ENCODE results near the gene QRFPR. TPM values are rescaled to one million over a fixed set of nuclear protein-coding genes. Genes with fewer than 3 reads are reported as not detected.

QRFPR gene
- total and polyA plus RNA-seq, 2 of the 4 experiments (the other 2 are of a cell fraction), result not detected

DNA sequence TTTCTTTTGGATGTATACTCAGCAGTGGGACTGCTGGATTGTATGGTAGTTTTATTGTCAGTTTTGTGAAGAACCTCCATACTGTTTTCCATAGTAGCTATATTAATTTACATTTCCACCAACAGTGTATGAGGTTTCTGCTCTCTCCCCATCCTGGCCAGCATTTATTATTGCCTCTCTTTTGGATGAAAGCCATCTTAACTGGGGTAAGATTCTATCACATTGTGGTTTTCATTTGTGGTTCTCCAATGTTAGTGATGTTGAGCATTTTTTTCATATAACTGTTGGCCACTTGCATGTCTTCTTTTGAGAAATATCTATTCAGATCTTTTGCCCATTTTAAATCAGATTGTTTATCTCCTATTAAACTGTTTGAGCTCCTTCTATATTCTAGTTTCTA is 27.6 kb downstream of the QRFPR start:
- ATAC-seq (ENCODE audit: low read depth) (no peak), DNase-seq (no peak)
- H3K36me3 ChIP-seq (ENCODE audit: control insufficient read depth, insufficient read depth, low read length), result no peaks in the 10 kb centered on the region
- H3K4ac ChIP-seq (ENCODE audit: low read depth, low read length), result no peak overlapping the region
- TF ChIP-seq FOS (IDR thresholded peaks at IDR 0.05; ENCODE audit: low read depth, low read length), result no peak
- TF ChIP-seq, protein P1, sequence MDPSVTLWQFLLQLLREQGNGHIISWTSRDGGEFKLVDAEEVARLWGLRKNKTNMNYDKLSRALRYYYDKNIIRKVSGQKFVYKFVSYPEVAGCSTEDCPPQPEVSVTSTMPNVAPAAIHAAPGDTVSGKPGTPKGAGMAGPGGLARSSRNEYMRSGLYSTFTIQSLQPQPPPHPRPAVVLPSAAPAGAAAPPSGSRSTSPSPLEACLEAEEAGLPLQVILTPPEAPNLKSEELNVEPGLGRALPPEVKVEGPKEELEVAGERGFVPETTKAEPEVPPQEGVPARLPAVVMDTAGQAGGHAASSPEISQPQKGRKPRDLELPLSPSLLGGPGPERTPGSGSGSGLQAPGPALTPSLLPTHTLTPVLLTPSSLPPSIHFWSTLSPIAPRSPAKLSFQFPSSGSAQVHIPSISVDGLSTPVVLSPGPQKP (IDR thresholded peaks at IDR 0.05; ENCODE audit: borderline replicate concordance, low read depth, low read length), result no peak
- no peak for TF ChIP-seq POLR2A (IDR thresholded peaks at IDR 0.05; ENCODE audit: low read depth, low read length)
- TF ChIP-seq, protein P2, sequence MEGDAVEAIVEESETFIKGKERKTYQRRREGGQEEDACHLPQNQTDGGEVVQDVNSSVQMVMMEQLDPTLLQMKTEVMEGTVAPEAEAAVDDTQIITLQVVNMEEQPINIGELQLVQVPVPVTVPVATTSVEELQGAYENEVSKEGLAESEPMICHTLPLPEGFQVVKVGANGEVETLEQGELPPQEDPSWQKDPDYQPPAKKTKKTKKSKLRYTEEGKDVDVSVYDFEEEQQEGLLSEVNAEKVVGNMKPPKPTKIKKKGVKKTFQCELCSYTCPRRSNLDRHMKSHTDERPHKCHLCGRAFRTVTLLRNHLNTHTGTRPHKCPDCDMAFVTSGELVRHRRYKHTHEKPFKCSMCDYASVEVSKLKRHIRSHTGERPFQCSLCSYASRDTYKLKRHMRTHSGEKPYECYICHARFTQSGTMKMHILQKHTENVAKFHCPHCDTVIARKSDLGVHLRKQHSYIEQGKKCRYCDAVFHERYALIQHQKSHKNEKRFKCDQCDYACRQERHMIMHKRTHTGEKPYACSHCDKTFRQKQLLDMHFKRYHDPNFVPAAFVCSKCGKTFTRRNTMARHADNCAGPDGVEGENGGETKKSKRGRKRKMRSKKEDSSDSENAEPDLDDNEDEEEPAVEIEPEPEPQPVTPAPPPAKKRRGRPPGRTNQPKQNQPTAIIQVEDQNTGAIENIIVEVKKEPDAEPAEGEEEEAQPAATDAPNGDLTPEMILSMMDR (conservative IDR thresholded peaks at IDR 0.05; ENCODE audit: low read depth, low read length), result no peak
- no peak for TF ChIP-seq SMC3 (IDR thresholded peaks at IDR 0.05; ENCODE audit: low read depth, low read length)
- TF ChIP-seq, protein P3, sequence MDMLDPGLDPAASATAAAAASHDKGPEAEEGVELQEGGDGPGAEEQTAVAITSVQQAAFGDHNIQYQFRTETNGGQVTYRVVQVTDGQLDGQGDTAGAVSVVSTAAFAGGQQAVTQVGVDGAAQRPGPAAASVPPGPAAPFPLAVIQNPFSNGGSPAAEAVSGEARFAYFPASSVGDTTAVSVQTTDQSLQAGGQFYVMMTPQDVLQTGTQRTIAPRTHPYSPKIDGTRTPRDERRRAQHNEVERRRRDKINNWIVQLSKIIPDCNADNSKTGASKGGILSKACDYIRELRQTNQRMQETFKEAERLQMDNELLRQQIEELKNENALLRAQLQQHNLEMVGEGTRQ (IDR thresholded peaks at IDR 0.05; ENCODE audit: low read depth, low read length), result no peak
- TF ChIP-seq CHD1 (IDR thresholded peaks at IDR 0.05; ENCODE audit: low read depth, low read length), result no peak
- no peak for TF ChIP-seq NFE2L2 (IDR thresholded peaks at IDR 0.05; ENCODE audit: low read depth, low read length)
- TF ChIP-seq RCOR1 (IDR thresholded peaks at IDR 0.05; ENCODE audit: insufficient replicate concordance, low read length), result no peak
- H3K9me1 ChIP-seq (ENCODE audit: insufficient read depth, low read length), result no peaks in the 10 kb centered on the region
- H3K56ac ChIP-seq (ENCODE audit: extremely low read depth, insufficient read depth, low read length), result no peak overlapping the region
- no peak overlapping the region for H3K18ac ChIP-seq (ENCODE audit: low read depth, low read length)
- no peak overlapping the region for H2AK9ac ChIP-seq (replicated peaks; ENCODE audit: low read depth, low read length, poor library complexity)
- in situ Hi-C loops (cut with MboI; ENCODE audit: low sequenced_read_pairs), result no loop called here
- no peak overlapping the region for H2AK5ac ChIP-seq (ENCODE audit: low read depth, low read length)
- H2BK120ac ChIP-seq (ENCODE audit: low read depth, low read length), result no peak overlapping the region
- no peak overlapping the region for H3K27ac ChIP-seq (ENCODE audit: insufficient read depth, low read length)
- H4K5ac ChIP-seq (ENCODE audit: low read depth, low read length), result no peak overlapping the region
- no peak overlapping the region for H2BK5ac ChIP-seq (ENCODE audit: low read depth, low read length, poor library complexity, severe bottlenecking)
- no peaks in the 10 kb centered on the region for H3K79me1 ChIP-seq (ENCODE audit: low read depth in 1 of 2, low read length in 2 of 2)
- H3K9me3 ChIP-seq (ENCODE audit: control insufficient read depth, insufficient read depth, low read length), result no peaks in the 10 kb centered on the region
- no TSS peak for BruUV-seq (replicated peaks)
- CTCF ChIA-PET, result no interaction called here
- H3K23ac ChIP-seq (ENCODE audit: low read depth, low read length), result no peak overlapping the region
- dilution Hi-C loops (cut with HindIII; ENCODE audit: low sequenced_read_pairs, unreplicated experiment), result no loop called here
- H3K14ac ChIP-seq (replicated peaks; ENCODE audit: low read depth, low read length), result no peak overlapping the region
- H2BK15ac ChIP-seq (ENCODE audit: low read depth, low read length), result no peak overlapping the region
- POLR2A ChIA-PET (ENCODE audit: unreplicated experiment), result no interaction called here
- no peak overlapping the region for H2AFZ ChIP-seq (replicated peaks; ENCODE audit: low read length, poor library complexity)
- no peaks in the 10 kb centered on the region for H3K4me1 ChIP-seq (ENCODE audit: control insufficient read depth, insufficient read depth, low read length)
- intact Hi-C loops (cut with micrococcal nuclease), result no loop called here
- no peak overlapping the region for H4K91ac ChIP-seq (ENCODE audit: insufficient read depth, low read depth, low read length)
- no peak overlapping the region for H3K9ac ChIP-seq (ENCODE audit: low read depth, low read length)
- no peaks in the 10 kb centered on the region for H3K27me3 ChIP-seq (ENCODE audit: control insufficient read depth, insufficient read depth, low read length)
- no peak overlapping the region for H4K8ac ChIP-seq (ENCODE audit: low read depth in 2 of 2, low read length in 2 of 2)
- no peak overlapping the region for H3K4me3 ChIP-seq (ENCODE audit: insufficient read depth, low read depth, low read length)
- H3K4me2 ChIP-seq (ENCODE audit: low read depth, low read length), result no peak overlapping the region
- no peaks in the 10 kb centered on the region for H4K20me1 ChIP-seq (ENCODE audit: insufficient read depth, low read length)
- no peak overlapping the region for H2BK20ac ChIP-seq (ENCODE audit: low read depth, low read length)

All from IMR-90 (cell line).